T-helper 1 cell (primary cell): ENCODE data around the gene MSRB1.
A peak's percentile ranks its signal among the peaks of the same experiment; 100 is the strongest.
"Not testable (repeated sequence)": the region's sequence is repeated elsewhere in the genome, so short reads cannot be mapped to it uniquely, and the experiment has no call there.

Experiments used
- DNase-seq, 5 donors: peaks; one replicate each; pipeline ENCODE4 v3.0.0-alpha.2; 2012 to 2020

The MSRB1 gene

GRCh38 chr16:1978476-1979120 lies 35.6 kb upstream of the MSRB1 start:
- no peak for DNase-seq

- no peak for DNase-seq
These were observed 34.9 kb upstream of the MSRB1 start for GRCh38 chr16:1977875-1978268.

- no peak for DNase-seq
These were observed 34.2 kb upstream of the MSRB1 start for GRCh38 chr16:1976951-1977874.

GRCh38 chr16:1976216-1976520 lies 33.2 kb upstream of the MSRB1 start:
- no peak for DNase-seq

- DNase-seq = no peak
These were observed 32.6 kb upstream of the MSRB1 start for GRCh38 chr16:1975432-1976215.

- DNase-seq = no peak
These were observed 31.4 kb upstream of the MSRB1 start for GRCh38 chr16:1974157-1975070.

GRCh38 chr16:1973461-1974156 lies 30.6 kb upstream of the MSRB1 start:
- no peak for DNase-seq

GRCh38 chr16:1972490-1972877 lies 29.5 kb upstream of the MSRB1 start:
- DNase-seq = no peak

- DNase-seq = peak; percentile 93 to 98 (median 94)
These were observed 28.9 kb upstream of the MSRB1 start, which contains the start of gene TBL3 for GRCh38 chr16:1971796-1972489. TSS of gene TBL3 (plus strand) at chr16:1972053. CDS start at chr16:1972165, 112 bp downstream.

- no peak for DNase-seq
These were observed 25.4 kb upstream of the MSRB1 start for GRCh38 chr16:1968146-1968953.

- DNase-seq = no peak
These were observed 23.5 kb upstream of the MSRB1 start, which contains the start of gene RNF151 for GRCh38 chr16:1966460-1966859. TSS of gene RNF151 (plus strand) at chr16:1966856. CDS start at chr16:1966882, 26 bp downstream.

GRCh38 chr16:1965396-1966001 lies 22.5 kb upstream of the MSRB1 start:
- DNase-seq = no peak

- peak; percentile 97 to 99 (median 99) for DNase-seq
These were observed 21.8 kb upstream of the MSRB1 start, which contains the start of gene RPS2 for GRCh38 chr16:1964506-1965395. TSS of gene RPS2 (minus strand) at chr16:1964826. CDS start at chr16:1964625, 201 bp downstream.

- peak in 2 of 5 donors; percentile 35 to 58 for DNase-seq
These were observed 21.0 kb upstream of the MSRB1 start for GRCh38 chr16:1963806-1964505.

GRCh38 chr16:1962161-1963153 lies 19.5 kb upstream of the MSRB1 start:
- not testable (repeated sequence) for DNase-seq

GRCh38 chr16:1961651-1962067 lies 18.7 kb upstream of the MSRB1 start:
- peak in 1 of 5 donors; percentile 64 for DNase-seq
